Measurements from ENCODE around the gene SNX4. TPM values are rescaled to one million over a fixed set of nuclear protein-coding genes. Genes with fewer than 3 reads are reported as not detected.

Gene SNX4
- polyA plus RNA-seq (2011; rRNA removed), result 16.8 and 19.1 TPM in 2 replicates
- 5.1 and 5.4 TPM in 2 replicates for polyA plus RNA-seq (2012; cell fraction: cytosol; rRNA removed)
- 2.6 and 4.8 TPM in 2 replicates for polyA plus RNA-seq (2012; cell fraction: nucleus; rRNA removed)
- 17.7 to 21.7 TPM (median 19.8 TPM) in 3 replicates for polyA plus RNA-seq (2017; fragmentation: RNase III; extraction: RNeasy Plus Mini Kit Qiagen cat#74134 plus additional on column Dnase treatment)
- polyA minus RNA-seq (2011; rRNA and poly(A)+ RNA removed), result 4.6 and 6.8 TPM in 2 replicates

DNA sequence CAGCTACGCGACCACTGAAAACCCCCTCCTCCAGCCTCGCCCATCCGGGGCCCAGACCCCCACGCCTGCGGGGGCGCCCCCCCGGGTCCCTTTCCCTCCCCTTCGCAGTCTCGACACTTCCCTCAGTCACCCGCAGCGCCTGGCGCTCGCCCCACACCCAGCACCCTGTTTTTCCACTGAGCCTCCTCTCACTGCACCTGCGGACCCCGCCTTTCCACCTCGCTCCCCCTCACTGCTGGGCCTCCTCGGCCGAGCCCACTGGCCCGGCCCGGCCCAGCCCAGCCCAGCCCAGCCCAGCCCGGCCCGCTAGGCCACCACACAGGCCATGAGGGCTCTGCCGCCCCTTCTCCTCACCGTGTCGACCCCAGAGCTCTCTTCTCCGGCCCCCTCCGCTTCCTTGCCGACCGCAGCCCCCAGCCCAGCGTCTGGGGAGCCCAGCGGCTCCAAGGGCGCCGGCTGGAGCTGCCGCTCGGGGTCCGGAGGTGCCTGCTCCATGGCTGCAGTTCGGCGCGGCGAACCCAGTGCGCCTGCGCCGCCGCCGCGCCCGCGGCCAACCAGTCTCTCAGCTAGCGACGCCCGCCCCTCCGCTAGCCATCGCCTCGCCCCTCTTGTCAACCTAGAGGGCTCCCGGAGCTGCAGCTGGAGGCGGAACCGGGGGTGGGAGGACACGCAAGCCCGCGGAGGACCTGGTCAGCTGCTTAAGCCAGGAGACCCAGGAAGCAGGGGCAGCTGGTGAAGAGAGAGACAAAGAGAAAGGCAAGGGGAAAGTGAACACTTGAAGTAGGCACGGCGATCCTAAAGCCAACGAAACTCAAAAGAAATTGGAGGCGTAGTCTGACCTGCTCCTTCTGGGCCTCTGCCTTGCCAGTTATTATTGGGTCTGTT, at the start of gene SNX4:
TSS of gene SNX4 (minus strand) at position 525 of the 885 bp plus-strand sequence. CDS start at position 495, 30 bp downstream.
- TF ChIP-seq, protein P1, sequence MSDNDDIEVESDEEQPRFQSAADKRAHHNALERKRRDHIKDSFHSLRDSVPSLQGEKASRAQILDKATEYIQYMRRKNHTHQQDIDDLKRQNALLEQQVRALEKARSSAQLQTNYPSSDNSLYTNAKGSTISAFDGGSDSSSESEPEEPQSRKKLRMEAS (IDR thresholded peaks at IDR 0.05), result peak; percentile 18; the same call in 1 of the 2 replicates
- TF ChIP-seq ELK1 (IDR thresholded peaks at IDR 0.05; ENCODE audit: low read depth, low read length) (no peak), JUNB (IDR thresholded peaks at IDR 0.05) (no peak), FOSL2 (IDR thresholded peaks at IDR 0.05) (no peak), FOSL2 (CRISPR knock-in tag; IDR thresholded peaks at IDR 0.05) (no peak), MYC (IDR thresholded peaks at IDR 0.05; ENCODE audit: borderline replicate concordance, low read length) (no peak), RNF2 (IDR thresholded peaks at IDR 0.05; ENCODE audit: borderline replicate concordance, low read depth) (no peak), JUN (IDR thresholded peaks at IDR 0.05) (peak in 1 of 2 experiments; percentile 59; a peak in 2 of 5 replicates), POLR2A (IDR thresholded peaks at IDR 0.05; ENCODE audit: low read length) (peak; percentile 46; the same call in 1 of the 2 replicates), EHMT2 (IDR thresholded peaks at IDR 0.05; ENCODE audit: low read depth) (no peak), GATA3 (IDR thresholded peaks at IDR 0.05; ENCODE audit: borderline replicate concordance) (no peak), PHF8 (IDR thresholded peaks at IDR 0.05; ENCODE audit: borderline replicate concordance, low read depth) (peak; percentile 52; the same call in 1 of the 2 replicates), E2F6 (IDR thresholded peaks at IDR 0.05; ENCODE audit: borderline replicate concordance, low read depth) (no peak), FOXS1 (CRISPR knock-in tag; IDR thresholded peaks at IDR 0.05) (no peak), RARB (CRISPR knock-in tag; IDR thresholded peaks at IDR 0.05) (no peak), MAFK (IDR thresholded peaks at IDR 0.05; ENCODE audit: partially characterized antibody) (no peak), CBX8 (IDR thresholded peaks at IDR 0.05) (no peak), MAZ (IDR thresholded peaks at IDR 0.05; ENCODE audit: borderline replicate concordance, low read depth, low read length) (no peak), ZFP36 (IDR thresholded peaks at IDR 0.05; ENCODE audit: borderline replicate concordance, partially characterized antibody) (no peak), RFX5 (IDR thresholded peaks at IDR 0.05) (no peak), ZC3H11A (IDR thresholded peaks at IDR 0.05) (no peak)
- TF ChIP-seq, protein P2, sequence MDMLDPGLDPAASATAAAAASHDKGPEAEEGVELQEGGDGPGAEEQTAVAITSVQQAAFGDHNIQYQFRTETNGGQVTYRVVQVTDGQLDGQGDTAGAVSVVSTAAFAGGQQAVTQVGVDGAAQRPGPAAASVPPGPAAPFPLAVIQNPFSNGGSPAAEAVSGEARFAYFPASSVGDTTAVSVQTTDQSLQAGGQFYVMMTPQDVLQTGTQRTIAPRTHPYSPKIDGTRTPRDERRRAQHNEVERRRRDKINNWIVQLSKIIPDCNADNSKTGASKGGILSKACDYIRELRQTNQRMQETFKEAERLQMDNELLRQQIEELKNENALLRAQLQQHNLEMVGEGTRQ (IDR thresholded peaks at IDR 0.05), result no peak
- TF ChIP-seq, protein P3, sequence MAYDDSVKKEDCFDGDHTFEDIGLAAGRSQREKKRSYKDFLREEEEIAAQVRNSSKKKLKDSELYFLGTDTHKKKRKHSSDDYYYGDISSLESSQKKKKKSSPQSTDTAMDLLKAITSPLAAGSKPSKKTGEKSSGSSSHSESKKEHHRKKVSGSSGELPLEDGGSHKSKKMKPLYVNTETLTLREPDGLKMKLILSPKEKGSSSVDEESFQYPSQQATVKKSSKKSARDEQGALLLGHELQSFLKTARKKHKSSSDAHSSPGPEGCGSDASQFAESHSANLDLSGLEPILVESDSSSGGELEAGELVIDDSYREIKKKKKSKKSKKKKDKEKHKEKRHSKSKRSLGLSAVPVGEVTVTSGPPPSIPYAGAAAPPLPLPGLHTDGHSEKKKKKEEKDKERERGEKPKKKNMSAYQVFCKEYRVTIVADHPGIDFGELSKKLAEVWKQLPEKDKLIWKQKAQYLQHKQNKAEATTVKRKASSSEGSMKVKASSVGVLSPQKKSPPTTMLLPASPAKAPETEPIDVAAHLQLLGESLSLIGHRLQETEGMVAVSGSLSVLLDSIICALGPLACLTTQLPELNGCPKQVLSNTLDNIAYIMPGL (CRISPR knock-in tag; IDR thresholded peaks at IDR 0.05; ENCODE audit: borderline replicate concordance), result no peak
- H3K27ac ChIP-seq, result peak within 1 kb of the TSS; percentile 90 to 98
- H3K4me2 ChIP-seq, result peak within 1 kb of the TSS; percentile 89
- H3K4me1 ChIP-seq, result peaks cover 8% of the 10 kb centered on the region; the same call in 1 of the 3 replicates
- no peak for FAIRE-seq
- peak; percentile 99 for ATAC-seq
- peak within 1 kb of the TSS; percentile 89 for H3K4me3 ChIP-seq
- WGBS (ENCODE audit: missing lambda C conversion rate), result 4% methylated on average over 13 of the region's 65 CpGs
- DNase-seq (ENCODE audit: low read depth in 1 of 2, low spot score in 1 of 2), result peak; percentile 58 to 89
- ChIA-PET CTCF (interaction anchor here (0.7 to 1.1 kb wide), 3 partner anchors 9 to 100 kb away, joined by 3 read pairs; no protein-coding TSS in a partner anchor), POLR2A (interaction anchor here (0.6 kb wide), 2 partner anchors 76 to 174 kb away, joined by 5 read pairs; partner anchors contain the start of gene OSBPL11)
- H3K9me3 ChIP-seq, result no peaks in the 10 kb centered on the region

All from A549 (cell line).